ENCODE data around the gene SLC17A7.

DNA sequence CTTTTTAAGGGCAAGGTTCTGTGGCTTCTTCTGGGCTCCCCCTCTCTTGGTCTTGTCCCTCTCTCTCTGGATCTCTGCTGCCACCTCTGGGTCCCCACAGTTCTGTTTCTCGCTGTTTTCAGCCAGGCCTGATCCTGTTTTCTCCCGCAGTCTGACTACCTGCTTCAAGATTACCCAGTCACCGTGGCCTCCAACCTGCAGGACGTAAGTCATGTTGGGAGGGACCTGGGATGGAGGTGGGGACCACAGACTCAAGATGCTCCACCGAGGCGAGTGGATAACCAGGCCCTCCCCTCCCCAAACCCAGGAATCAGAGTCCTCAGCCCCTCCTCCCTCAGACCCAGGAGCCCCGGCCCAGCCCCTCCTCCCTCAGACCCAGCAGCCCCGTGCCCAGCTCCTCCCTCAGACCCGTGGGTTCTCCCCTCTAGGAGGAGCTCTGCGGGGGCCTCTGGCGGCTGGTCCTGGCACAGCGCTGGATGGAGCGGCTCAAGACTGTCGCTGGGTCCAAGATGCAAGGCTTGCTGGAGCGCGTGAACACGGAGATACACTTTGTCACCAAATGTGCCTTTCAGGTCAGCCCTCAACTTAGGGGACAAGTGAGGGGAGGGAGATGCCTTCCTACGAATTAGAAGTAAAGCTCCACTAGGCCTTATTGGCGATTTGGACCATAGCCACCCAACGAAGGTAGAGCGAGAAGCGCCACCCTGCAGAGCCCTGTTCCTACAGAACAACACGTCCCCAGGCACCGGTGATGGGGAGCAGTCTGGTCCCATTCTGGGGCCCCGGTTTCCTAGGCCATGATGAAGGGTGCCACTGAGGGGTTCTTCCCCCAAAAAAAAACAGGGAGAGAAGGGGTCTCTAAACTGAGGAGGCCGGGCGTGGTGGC lies 34.9 kb upstream of the SLC17A7 start:
- no peak for TF ChIP-seq POLR2A (IDR thresholded peaks at IDR 0.05)
- TF ChIP-seq, protein P1, sequence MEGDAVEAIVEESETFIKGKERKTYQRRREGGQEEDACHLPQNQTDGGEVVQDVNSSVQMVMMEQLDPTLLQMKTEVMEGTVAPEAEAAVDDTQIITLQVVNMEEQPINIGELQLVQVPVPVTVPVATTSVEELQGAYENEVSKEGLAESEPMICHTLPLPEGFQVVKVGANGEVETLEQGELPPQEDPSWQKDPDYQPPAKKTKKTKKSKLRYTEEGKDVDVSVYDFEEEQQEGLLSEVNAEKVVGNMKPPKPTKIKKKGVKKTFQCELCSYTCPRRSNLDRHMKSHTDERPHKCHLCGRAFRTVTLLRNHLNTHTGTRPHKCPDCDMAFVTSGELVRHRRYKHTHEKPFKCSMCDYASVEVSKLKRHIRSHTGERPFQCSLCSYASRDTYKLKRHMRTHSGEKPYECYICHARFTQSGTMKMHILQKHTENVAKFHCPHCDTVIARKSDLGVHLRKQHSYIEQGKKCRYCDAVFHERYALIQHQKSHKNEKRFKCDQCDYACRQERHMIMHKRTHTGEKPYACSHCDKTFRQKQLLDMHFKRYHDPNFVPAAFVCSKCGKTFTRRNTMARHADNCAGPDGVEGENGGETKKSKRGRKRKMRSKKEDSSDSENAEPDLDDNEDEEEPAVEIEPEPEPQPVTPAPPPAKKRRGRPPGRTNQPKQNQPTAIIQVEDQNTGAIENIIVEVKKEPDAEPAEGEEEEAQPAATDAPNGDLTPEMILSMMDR (IDR thresholded peaks at IDR 0.05) = peak in 2 of 4 experiments; percentile 25 to 34
